DOHH2 (cell line): Measurements from ENCODE around the gene SLC2A9.

Source experiments
- H3F3A ChIP-seq: fragments of 200-600 bp; sonication (generic), shearing (Covaris generic); 2 replicates; pipeline ENCODE4 v1.6.0; 2016; ENCODE audit warnings: antibody characterized with exemption, mild to moderate bottlenecking; ENCODE audit not compliant: control insufficient read depth, insufficient read depth
- H3K27ac ChIP-seq: fragments of 200-600 bp; sonication (generic); 2 replicates; pipeline ENCODE4 v1.5.1; 2014; ENCODE audit warnings: low read depth, mild to moderate bottlenecking, low read length, moderate library complexity
- H3K27me3 ChIP-seq: fragments of 200-600 bp; sonication (generic); 2 replicates; pipeline ENCODE4 v1.6.1; 2014; ENCODE audit warnings: mild to moderate bottlenecking, low read length, mixed read lengths; ENCODE audit not compliant: control insufficient read depth
- H3K36me3 ChIP-seq: fragments of 200-600 bp; sonication (generic); 2 replicates; pipeline ENCODE4 v1.6.1; 2014; ENCODE audit warnings: mild to moderate bottlenecking, low read length, moderate library complexity, mixed read lengths; ENCODE audit not compliant: control insufficient read depth
- H3K4me1 ChIP-seq: fragments of 200-600 bp; sonication (generic); 2 replicates; pipeline ENCODE4 v1.6.1; 2014; ENCODE audit warnings: mild to moderate bottlenecking, low read length, mixed read lengths; ENCODE audit not compliant: control insufficient read depth
- H3K4me2 ChIP-seq: fragments of 200-600 bp; sonication (generic); 2 replicates; pipeline ENCODE4 v1.6.0; 2014; ENCODE audit warnings: mild to moderate bottlenecking, low read length, moderate library complexity
- H3K4me3 ChIP-seq: fragments of 200-600 bp; sonication (generic); 2 replicates; pipeline ENCODE4 v1.5.1; 2014; ENCODE audit warnings: mild to moderate bottlenecking, low read length, mixed read lengths
- H3K79me2 ChIP-seq: fragments of 200-600 bp; sonication (generic); 2 replicates; pipeline ENCODE4 v1.6.1; 2014; ENCODE audit warnings: mild to moderate bottlenecking, low read length, mixed read lengths; ENCODE audit not compliant: control insufficient read depth
- H3K9me2 ChIP-seq: fragments of 200-600 bp; sonication (generic); replicated peaks from 2 replicates; pipeline ENCODE4 v1.6.1; 2014; ENCODE audit warnings: mild to moderate bottlenecking, low read length, mixed read lengths; ENCODE audit not compliant: control insufficient read depth
- H3K9me3 ChIP-seq: fragments of 200-600 bp; sonication (generic); 2 replicates; pipeline ENCODE4 v1.6.1; 2014; ENCODE audit warnings: antibody characterized with exemption, low read length, mixed read lengths; ENCODE audit not compliant: control insufficient read depth, insufficient read depth
- H4K20me1 ChIP-seq: fragments of 200-600 bp; sonication (generic); 2 replicates; pipeline ENCODE4 v1.6.0; 2014; ENCODE audit warnings: low read depth, mild to moderate bottlenecking, antibody characterized with exemption, low read length, moderate library complexity; ENCODE audit not compliant: control insufficient read depth, insufficient read depth
- CTCF ChIP-seq: fragments of 200-600 bp; sonication (generic); IDR thresholded peaks from one replicate; pipeline ENCODE4 v1.5.1; 2014; ENCODE audit warnings: antibody characterized with exemption, mild to moderate bottlenecking, low read depth, low read length; ENCODE audit not compliant: poor library complexity, severe bottlenecking
- EZH2phosphoT487 ChIP-seq: fragments of 200-600 bp; sonication (generic); IDR thresholded peaks from 2 replicates; pipeline ENCODE4 v1.6.1; 2017; ENCODE audit warnings: borderline replicate concordance, mild to moderate bottlenecking, antibody characterized with exemption, low read length, moderate library complexity, mixed read lengths

The SLC2A9 gene

GRCh38 chr4:9866931-9867330 is 154.4 kb downstream of the SLC2A9 start:
- H3K27me3 ChIP-seq = no peaks in the 10 kb centered on the region
- no peak overlapping the region for H3K27ac ChIP-seq
- no peaks in the 10 kb centered on the region for H3F3A ChIP-seq
- no peaks in the 10 kb centered on the region for H3K9me2 ChIP-seq
- TF ChIP-seq CTCF (no peak), EZH2phosphoT487 (no peak)
- H3K79me2 ChIP-seq = no peaks in the 10 kb centered on the region
- H3K4me2 ChIP-seq = no peak overlapping the region
- H3K9me3 ChIP-seq = no peaks in the 10 kb centered on the region
- no peak overlapping the region for H3K4me3 ChIP-seq
- no peaks in the 10 kb centered on the region for H4K20me1 ChIP-seq
- no peaks in the 10 kb centered on the region for H3K4me1 ChIP-seq
- no peaks in the 10 kb centered on the region for H3K36me3 ChIP-seq

GRCh38 chr4:9861561-9861960 is 159.7 kb downstream of the SLC2A9 start:
- Histone ChIP-seq H3K36me3 (no peaks in the 10 kb centered on the region), H3K4me3 (no peak overlapping the region), H3F3A (no peaks in the 10 kb centered on the region), H3K9me3 (no peaks in the 10 kb centered on the region), H4K20me1 (no peaks in the 10 kb centered on the region), H3K4me2 (no peak overlapping the region), H3K27ac (no peak overlapping the region), H3K9me2 (no peaks in the 10 kb centered on the region), H3K27me3 (no peaks in the 10 kb centered on the region), H3K79me2 (no peaks in the 10 kb centered on the region), H3K4me1 (no peaks in the 10 kb centered on the region)
- TF ChIP-seq EZH2phosphoT487 (no peak), CTCF (no peak)

DNA sequence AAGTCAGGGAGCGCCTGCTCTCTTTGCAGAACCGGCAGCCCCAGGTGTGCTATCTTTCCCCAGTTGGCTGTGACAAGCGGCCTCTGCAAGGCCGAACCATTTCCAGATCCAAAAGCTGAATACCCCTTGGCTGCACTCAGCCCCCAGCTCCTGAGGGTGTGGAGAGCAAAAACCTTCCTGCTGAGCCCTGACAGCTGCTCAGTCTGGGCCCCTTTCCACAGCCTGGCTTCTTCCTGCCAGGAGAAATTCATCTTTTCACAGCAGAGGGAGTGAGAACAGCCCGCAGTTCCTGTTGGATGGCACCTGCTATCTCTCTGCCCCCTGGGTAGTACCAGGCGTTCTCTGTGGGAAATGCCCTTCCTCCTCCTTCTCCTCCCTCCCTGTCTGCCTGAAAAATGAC is 161.5 kb downstream of the SLC2A9 start:
- no peaks in the 10 kb centered on the region for H3K36me3 ChIP-seq

More for the DNA sequence above, 161.5 kb downstream of the SLC2A9 start:
- H3K9me3 ChIP-seq = no peaks in the 10 kb centered on the region; the same call in 1 of the 2 replicates
- H3K4me2 ChIP-seq = no peak overlapping the region
- H3K9me2 ChIP-seq = no peaks in the 10 kb centered on the region
- H3K27me3 ChIP-seq = no peaks in the 10 kb centered on the region
- no peaks in the 10 kb centered on the region for H3F3A ChIP-seq
- H3K79me2 ChIP-seq = no peaks in the 10 kb centered on the region
- H4K20me1 ChIP-seq = no peaks in the 10 kb centered on the region
- TF ChIP-seq EZH2phosphoT487 = no peak
- TF ChIP-seq CTCF = no peak
- H3K27ac ChIP-seq = no peak overlapping the region
- no peaks in the 10 kb centered on the region for H3K4me1 ChIP-seq
- no peak overlapping the region for H3K4me3 ChIP-seq
